HG03521 (cell line): Measurements from ENCODE around the gene CDK17.
A peak's percentile ranks its signal among the peaks of the same experiment; 100 is the strongest.
"Not testable (repeated sequence)": the region's sequence is repeated elsewhere in the genome, so short reads cannot be mapped to it uniquely, and the experiment has no call there.

Experiments
- ATAC-seq: cut with Tn5 transposase; IDR thresholded peaks from one replicate; pipeline ENCODE4 v1.9.1; 2021; ENCODE audit warnings: mild to moderate bottlenecking, moderate library complexity; ENCODE audit not compliant: unreplicated experiment

The CDK17 gene

DNA sequence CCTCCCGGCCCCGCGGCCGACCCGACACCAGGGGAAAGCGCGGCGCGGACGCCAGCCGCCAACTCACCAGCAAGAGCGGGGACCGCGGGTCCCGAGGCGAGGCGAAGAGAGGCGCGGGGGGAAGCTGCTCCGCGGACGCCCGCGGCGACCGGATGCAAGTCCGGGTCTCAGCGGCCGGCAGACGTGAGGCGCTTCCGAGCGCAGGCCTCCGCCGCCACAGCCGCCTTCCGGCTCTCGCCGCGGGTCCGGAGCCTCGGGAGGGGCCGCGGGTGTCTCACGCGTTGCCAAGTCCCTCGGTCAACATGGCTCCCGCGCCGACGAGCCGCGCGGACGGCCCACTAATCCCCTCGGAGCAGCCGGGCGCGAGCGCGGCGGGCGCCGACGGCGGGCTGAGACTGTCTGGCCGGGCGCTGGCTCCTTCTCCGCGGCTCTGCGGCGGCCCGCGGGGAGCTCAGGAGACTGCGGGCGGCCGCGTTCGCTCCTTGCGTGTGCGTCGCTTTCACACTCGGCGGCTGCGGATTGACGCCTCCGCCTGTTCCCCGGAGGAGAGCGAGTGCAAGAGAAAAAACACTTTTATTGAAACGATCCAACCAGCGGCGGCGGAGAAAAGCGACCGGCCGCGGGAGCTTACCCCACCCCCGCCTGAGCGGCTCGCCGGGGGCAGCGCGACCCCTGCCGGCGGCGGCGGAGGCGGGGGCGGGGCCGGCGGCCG is at the start of gene CDK17:
TSS of gene CDK17 (minus strand) at position 521 of the 712 bp plus-strand sequence. CDS start 65,603 bp downstream, outside the sequence.
- ATAC-seq = peak; percentile 43

DNA sequence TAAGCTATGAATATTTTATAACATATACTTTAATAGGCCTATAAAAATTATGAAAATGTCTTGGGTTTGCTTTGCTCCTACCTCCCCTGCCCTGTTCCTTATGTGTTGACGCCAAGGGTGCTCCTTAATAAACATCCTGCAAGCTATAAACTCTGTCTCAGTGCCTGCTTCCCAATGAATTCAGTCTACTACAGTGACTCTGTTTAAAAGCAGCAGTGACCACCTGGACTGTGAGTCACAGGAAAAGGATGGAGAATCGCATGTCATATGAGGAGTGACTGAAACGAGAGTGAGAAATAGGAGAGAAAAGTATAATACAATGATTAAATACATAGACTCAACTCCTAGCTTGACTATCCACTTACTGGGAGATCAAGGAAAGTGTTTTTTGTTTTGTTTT is 48.1 kb upstream of the CDK17 start:
- no peak for ATAC-seq

DNA sequence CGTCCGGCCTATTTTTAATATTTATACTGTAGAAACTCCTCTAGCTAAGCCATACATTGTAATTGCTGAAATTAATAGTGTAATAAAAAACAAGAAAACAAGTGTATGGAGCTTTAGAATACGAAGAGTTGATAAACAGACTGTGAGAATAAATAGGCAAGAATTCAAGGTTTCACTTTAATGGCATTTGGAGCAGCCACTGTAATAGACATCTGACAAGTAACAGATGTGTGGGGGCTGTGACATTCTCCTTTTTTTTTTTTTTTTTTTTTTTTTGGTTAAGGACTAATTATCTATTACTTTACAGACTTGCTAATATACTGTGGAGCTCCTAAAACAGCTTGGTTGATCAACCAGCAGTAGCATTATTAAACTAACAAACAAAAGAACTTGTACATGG is 47.0 kb upstream of the CDK17 start:
- no peak for ATAC-seq

DNA sequence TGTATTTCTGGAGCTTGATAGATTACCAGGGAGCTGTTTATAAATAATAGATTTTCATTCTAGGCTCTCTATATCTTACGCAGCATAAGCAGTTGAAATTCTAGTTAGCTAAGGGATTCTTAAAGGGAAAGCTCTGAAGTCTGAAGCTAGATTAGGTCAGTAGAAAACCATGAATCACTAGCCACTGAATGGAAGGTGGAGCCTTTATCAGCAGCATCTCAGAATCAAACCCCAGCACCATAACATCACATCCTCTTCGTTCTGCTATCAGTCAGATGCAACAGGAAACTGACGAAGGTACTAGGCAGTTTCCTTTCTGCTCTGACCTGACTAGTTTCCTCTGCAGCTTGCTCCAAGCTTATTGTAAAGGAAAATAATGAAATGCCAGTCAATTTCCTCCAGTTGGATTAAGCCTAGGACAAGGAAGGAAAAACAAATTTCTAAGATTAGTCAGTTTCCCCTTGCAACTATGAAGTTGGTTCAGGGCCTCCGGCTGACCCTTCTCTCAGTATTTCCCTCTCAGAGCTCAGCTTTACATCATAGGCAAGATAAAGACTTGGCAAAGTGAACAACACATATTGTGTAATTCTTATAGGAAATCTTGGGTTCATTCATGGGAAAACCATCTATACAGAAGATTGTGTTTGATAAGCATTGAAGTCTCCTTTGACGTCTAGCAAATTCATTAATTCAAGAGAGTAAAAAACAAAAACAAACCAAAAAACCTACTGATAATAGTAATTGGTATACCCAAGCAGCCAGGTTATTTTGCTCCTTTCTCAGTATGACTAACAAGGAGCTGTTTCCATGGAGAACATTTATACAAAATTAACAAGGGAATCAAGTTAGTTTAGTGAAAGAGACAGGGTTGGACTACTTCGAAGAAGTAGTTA is 45.7 kb upstream of the CDK17 start:
- peak; percentile 88 for ATAC-seq

DNA sequence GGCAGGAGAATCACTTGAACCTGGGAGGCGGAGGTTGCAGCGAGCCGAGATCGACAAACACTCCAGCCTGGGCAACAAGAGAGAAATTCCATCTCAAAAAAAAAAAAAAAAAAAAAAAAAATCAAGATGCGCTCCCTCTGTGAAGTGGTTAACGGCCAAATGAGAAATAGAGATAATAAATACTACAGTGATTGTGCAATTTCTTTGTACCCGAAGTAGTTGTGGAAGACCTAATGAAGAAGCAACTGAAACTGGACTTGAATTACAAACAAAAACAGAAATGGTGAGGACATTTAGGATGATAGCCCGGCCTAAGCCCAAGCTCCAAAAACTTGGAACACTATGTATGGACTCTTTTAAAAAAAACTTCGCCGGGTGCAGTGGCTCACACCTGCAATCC is 44.2 kb upstream of the CDK17 start:
- no peak for ATAC-seq

DNA sequence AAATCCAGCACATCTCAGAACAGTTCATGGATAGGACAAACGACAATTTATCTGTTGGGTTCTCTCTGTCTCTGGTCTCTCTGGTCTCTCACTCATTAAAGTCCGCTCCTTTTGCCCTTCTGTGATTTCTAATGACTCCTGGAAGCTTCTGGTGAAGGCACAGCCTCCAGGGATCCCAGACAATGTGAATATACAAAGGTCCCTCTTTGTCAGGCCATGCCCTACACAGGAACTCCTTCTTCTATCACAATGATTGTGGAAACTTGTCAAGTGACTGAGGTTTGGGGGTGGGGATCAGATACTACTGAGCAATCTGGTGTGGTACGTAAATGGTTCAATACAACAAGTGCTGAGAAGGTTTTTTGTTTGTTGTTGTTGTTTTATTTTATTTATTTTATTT is 42.7 kb upstream of the CDK17 start:
- ATAC-seq = no peak

DNA sequence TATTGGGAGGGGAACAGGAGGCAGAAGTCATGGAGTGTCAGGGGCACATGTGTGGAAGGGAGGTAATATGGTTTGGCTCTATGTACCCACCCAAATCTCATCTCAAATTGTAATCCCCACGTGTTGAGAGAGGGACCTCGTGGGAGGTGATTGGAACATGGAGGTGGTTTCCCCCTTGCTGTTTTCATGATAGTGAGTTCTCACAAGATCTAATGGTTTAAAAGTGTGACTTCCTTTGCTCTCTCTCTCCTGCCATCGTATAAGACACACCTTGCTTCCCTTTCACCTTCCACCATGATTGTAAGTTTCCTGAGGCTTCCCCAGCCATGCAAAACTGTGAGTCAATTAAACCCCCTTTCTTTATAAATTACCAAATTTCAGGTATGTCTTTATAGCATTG is 41.6 kb upstream of the CDK17 start:
- no peak for ATAC-seq

DNA sequence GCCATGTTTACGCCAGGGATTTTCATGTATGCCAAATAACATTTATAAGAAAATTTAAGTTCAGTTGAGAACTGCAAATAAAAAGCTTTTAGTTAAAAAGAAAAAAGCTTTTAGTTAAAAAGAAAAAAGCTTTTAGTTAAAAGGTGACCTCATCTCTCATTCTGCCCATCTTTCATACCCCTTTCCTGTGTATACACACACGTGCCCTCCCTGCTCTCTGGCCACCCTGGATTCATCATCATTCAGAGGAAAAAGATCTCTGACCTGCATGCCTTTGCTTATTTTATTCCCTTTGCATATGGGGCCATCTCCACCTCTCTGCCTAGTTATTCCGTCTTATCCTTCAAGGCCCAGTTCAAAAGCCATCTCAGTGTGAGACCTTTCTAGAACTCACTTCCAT is 38.1 kb upstream of the CDK17 start:
- no peak for ATAC-seq

DNA sequence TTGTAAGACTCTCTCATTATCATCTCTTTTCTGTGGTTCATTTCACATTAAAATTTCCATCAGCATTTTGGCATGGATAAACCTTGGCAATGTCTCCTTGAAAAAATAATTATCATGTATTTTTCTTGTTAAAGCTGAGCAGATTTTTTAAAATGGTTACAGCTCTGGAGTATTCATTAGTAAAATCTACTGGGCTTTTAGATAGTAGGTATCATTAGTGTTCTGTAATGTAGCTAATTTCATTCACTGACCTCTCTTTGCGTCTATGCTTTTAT is 36.9 kb upstream of the CDK17 start:
- ATAC-seq = no peak

DNA sequence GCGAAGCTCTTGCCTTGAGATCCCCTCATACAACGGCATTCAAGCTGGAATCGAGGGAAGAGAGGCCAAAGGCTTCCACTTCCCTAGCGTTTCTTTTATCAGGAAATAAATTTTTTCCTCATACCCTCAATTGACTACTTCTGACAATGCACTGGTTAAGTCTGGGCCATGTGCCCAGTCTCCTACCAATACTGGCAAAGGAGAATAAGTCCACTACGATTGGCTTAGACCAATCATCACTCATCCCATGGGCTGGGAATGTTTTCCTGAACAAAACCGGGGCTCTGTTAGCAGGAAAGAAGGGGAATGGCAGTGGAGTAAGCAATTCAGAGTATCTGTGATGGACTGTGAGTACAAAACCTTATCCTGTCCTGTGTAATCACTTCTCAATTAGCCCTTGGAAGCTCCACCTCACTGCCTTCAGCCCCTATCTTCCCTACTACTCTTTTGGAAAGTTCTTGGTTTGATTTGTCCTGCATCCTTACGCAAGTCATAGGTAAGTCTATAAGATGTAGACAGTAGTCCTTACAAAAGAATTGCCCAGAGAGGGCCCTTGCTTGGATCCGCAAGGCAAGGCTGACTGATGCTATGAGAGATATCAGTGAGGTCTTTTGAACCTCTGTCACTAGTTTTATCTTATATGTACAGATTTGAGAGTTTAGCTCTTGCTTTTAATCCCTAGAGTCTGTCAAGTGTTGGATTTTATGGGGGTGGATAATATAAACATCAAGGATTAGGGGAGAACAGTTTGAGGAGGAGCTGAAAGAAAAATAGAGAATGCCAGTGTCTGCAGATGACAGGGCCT is 36.3 kb upstream of the CDK17 start:
- no peak for ATAC-seq

DNA sequence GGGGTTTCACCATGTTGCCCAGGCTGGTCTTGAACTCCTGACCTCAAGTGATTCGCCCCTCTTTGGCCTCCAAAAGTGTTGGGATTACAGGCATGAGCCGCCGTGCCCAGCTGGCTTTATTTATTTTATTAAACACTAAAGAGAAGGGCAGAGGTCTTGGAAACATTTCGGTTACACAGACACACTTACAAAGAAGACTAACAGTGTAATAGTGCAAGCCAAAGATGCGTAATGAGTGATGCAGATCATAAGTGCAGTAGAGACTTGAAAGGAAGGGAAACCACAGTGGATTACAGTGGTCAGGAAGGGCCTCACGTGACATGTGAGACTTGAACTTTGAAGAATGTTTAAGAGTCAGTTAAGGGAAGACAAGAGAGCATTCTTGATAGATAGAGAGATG is 33.9 kb upstream of the CDK17 start:
- peak; percentile 75 for ATAC-seq

DNA sequence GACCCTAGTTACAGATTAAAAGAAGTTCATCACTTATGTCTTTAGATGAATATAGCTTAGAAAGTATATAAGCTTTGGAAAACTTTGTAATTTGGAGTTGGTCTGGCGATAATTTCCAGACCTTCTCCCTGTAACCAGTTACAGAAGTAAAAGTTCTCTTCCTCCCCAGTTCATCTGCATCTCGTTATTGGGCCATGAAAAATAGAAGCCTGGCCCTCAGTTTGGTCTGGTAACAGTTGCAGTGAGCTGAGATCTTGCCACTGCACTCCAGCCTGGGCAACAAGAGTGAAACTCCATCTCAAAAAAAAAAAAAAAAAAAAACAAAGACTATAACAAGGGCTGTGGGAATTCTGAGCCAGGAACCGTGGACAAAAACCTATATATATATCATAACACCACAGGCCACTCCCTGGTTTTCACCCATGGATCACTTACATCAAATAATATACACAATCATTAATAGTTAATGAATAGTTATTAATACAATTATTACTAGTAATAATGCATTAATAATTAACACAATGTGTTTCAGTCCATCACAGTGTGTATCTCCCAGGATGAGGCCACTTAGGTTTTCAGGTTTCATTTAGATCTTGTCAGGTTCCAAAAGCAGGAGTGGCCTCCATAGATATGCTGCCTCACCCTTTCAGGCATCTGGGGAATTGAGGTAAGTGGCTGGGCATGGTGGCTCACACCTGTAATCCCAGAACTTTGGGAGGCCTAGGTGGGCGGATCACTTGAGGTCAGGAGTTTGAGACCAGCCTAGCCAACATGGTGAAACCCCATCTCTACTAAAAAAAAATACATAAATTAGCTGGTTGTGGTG is 32.5 kb upstream of the CDK17 start:
- not testable (repeated sequence) for ATAC-seq

DNA sequence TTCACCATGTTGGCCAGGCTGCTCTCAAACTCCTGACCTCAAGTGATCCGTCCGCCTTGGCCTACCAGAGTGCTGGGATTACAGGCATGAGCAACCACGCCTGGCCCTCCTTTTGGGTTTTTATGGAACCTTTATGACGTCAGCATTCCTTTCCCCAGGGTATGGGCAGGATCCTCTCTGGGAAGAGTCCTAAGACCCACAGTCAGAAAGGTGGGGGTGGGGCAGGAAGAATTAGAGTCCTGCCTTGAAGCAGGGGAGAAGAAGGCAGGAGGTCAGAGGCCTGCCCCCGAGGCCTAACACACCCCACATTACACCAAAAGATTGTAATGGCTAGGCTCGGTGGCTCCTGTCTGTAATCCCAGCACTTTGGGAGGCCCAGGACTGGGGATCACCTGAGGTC is 30.8 kb upstream of the CDK17 start:
- no peak for ATAC-seq

DNA sequence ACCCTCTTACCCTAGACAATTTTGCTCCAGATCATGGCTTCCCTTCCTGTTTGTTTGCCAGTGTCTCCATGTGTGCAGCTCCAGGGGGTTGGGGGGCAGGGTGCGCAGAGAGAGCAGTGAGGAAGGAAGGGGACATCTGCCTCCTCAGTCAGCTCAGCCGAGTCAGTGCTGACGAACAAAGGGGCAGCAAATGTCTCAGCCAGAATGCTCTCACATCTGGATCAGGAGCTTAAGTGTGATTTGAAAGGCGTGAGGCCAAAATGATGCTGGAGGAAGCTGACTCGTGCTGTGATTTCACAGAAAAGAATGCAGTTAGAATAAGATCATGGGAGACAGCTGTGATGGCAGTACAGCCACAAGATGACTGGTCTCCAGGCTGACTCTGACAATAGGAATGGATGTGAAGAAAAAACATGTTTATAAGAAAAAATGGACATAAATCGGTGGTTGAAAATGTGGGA is 27.1 kb upstream of the CDK17 start:
- no peak for ATAC-seq

DNA sequence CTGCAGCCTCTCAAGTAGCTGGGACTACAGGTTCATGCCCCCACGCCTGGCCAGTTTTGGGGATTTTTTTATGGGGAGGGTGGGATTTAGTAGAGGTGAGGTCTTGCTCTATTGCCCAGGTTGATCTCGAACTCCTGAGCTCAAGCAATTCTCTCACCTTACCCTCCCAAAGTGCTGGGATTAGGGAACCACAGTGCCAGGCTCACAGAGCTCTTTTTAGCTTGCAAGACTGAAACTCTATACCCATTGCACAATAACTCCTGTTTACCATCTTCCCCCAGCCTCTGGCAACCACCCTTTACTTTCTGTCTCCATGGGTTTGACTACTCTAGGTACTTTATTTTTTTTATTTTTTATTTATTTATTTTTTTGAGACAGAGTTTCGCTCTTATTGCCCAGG is 25.7 kb upstream of the CDK17 start:
- ATAC-seq = no peak

DNA sequence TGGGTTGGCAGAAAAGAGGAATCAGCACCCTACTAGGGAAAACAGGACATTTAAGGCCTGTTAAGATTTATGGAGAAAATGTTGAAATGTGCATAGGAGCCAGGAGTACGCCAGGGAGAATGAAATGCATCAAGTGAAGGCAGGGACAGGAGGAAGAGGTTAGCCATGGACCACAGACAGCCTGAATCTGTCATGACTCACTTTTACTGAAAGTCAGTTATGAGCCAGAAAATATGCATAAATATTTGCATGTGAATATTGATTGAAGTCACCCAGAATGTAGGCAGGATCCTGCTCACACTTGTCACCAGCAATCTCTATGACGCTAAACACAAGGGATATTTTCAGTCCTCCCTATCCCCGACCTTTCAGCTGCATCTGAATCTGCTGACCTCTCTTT is 25.1 kb upstream of the CDK17 start:
- peak; percentile 64 for ATAC-seq

DNA sequence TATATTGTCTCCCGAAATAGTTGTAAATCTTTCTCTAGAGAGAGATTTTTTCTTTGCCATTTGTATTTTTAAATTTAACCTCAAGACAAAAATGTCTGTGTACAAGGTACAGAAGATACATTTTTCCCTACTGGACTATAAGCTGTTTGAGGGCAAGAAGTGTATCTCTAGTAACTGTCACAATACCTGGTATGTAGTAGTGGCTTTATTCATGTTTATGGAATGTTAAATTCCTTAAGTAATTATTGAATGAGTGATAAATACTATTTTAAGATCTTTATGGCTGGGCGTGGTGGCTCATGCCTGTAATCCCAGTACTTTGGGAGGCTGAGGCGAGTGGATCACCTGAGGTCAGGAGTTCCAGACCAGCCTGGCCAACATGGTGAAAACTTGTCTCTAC is 24.4 kb upstream of the CDK17 start:
- ATAC-seq = no peak

DNA sequence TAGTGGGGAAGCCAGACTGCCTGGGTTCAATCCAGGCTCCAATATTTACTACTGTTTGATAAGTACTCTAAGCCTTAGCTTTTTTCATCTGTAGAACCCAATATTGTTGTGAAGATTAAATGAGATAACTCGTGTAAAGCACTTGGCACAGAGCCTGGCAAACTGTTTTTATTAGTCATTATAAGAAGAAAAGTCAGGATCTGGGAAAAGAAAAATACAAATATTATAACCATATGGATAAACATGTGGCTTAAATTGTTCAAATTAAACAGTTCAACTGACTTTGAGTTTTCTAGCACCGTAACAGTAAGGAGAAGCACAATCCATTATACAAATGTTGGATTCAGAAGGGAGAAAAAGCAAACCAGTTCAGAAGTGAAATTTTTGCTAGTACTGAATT is 22.0 kb upstream of the CDK17 start:
- ATAC-seq = no peak

DNA sequence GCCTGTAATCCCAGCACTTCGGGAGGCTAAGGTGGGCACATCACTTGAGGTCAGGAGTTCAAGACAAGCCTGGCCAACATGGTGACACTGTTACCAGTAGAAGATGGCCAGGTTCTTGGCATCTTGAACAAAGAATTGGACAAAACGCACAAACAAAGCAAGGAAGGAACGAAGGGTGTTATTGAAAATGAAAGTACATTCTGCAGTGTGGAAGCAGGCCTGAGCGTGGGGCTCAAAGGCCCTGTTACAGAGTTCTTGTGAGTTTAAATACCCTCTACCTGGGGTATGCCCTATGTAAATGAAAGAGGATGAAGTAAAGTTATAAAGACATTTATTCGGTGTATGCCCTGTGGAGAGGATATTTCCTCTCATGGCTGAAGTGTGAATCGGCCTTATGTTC is 20.8 kb upstream of the CDK17 start:
- no peak for ATAC-seq

DNA sequence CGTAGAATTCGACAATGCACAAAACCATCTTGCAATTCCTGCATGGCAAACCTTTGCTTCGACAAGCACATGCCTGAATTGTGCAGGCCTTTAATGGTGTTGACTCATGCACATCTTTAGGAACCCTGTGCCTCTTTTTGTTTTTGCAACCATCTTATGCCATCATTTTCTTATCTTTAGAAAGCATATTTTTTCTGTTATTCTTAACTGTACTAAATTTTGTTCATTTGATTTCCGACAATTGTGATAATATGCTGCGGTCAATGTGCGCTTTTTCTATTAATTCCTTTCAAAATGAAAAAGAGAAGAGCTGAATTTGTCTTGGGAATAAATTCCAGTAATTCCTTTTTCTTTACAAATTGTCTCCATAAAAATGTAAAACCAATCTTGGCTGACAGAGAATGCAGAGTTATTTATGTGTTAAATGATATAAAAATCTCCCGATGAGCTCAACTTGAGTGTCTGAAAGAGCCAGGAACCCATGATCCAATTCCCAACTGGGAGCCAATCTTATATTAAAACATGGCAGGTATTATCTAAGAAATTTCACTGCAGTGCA is 20.1 kb upstream of the CDK17 start:
- ATAC-seq = no peak
